ENCODE results near the gene EXOC5.

DNA sequence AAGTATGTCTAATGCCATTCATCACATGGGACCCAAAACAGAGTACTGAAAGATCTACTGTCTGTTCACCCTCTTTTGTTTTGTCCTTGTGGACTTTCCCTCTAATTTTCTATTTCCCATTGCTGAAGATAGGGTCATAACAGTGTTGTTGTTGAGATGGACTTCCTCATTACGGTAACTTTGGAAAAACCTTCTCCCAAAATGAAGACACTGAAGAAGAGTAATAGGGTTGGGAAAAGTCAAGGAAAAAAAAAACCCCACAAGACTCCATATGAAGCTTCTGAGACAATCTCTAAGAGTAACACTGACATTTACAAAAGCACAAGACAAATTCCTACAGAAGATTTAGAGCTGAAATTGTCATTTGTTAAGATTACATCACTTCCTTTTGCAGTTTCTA lies 36.7 kb downstream of the EXOC5 start:
- TF ChIP-seq, protein P1, sequence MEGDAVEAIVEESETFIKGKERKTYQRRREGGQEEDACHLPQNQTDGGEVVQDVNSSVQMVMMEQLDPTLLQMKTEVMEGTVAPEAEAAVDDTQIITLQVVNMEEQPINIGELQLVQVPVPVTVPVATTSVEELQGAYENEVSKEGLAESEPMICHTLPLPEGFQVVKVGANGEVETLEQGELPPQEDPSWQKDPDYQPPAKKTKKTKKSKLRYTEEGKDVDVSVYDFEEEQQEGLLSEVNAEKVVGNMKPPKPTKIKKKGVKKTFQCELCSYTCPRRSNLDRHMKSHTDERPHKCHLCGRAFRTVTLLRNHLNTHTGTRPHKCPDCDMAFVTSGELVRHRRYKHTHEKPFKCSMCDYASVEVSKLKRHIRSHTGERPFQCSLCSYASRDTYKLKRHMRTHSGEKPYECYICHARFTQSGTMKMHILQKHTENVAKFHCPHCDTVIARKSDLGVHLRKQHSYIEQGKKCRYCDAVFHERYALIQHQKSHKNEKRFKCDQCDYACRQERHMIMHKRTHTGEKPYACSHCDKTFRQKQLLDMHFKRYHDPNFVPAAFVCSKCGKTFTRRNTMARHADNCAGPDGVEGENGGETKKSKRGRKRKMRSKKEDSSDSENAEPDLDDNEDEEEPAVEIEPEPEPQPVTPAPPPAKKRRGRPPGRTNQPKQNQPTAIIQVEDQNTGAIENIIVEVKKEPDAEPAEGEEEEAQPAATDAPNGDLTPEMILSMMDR (IDR thresholded peaks at IDR 0.05) = no peak
- TF ChIP-seq POLR2AphosphoS5 (IDR thresholded peaks at IDR 0.05) (no peak), EP300 (IDR thresholded peaks at IDR 0.05) (no peak), POLR2A (IDR thresholded peaks at IDR 0.05; ENCODE audit: low read depth) (no peak)

All from esophagus muscularis mucosa (tissue), 4 donors.